Activated CD8-positive, alpha-beta T cell treated with anti-CD3 and anti-CD28 coated beads for 36 hours (primary cell): Measurements from ENCODE around the gene HSPA1L. TPM values are rescaled to one million over a fixed set of nuclear protein-coding genes. Genes with fewer than 3 reads are reported as not detected.

ENCODE experiments used
- ATAC-seq: fragments of 200-7000 bp; cut with Tn5 transposase; one replicate; pipeline ENCODE4 v1.10.0; 2021; ENCODE audit warnings: mild to moderate bottlenecking, moderate library complexity
- CTCF ChIA-PET: fragments of 350-600 bp; sonication (Branson Sonifier 250); formaldehyde crosslinking; loops from one replicate; lab custom pipeline; 2021; ENCODE audit warnings: antibody characterized with exemption; lab: Charles Lee
- POLR2A ChIA-PET: fragments of 350-600 bp; sonication (Branson Sonifier 250); formaldehyde crosslinking; loops from one replicate; lab custom pipeline; 2021; ENCODE audit warnings: antibody characterized with exemption; lab: Charles Lee
- DNase-seq: peaks from one replicate; pipeline ENCODE4 v3.0.0-alpha.2; 2020
- H3K27ac Mint-ChIP-seq: one replicate; pipeline ENCODE4 v1.8.0; 2021; ENCODE audit warnings: mild to moderate bottlenecking, mixed read lengths
- H3K27me3 Mint-ChIP-seq: one replicate; pipeline ENCODE4 v1.8.0; 2021; ENCODE audit warnings: mixed read lengths
- H3K36me3 Mint-ChIP-seq: one replicate; pipeline ENCODE4 v1.8.0; 2021; ENCODE audit warnings: low read depth, mixed read lengths
- H3K4me1 Mint-ChIP-seq: one replicate; pipeline ENCODE4 v1.8.0; 2021; ENCODE audit warnings: low read depth, mixed read lengths
- H3K4me3 Mint-ChIP-seq: one replicate; pipeline ENCODE4 v1.8.0; 2021; ENCODE audit warnings: mild to moderate bottlenecking, moderate library complexity, mixed read lengths
- H3K9me3 Mint-ChIP-seq: one replicate; pipeline ENCODE4 v1.8.0; 2021; ENCODE audit warnings: mixed read lengths
- intact Hi-C: fragments of 100-400 bp; cut with micrococcal nuclease; formaldehyde crosslinking; loops from one replicate; pipeline ENCODE4 v1.10.0; 2022
- total RNA-seq, 2 experiments: library from RNA; stranded (reverse); gene quantifications; one replicate each; pipeline ENCODE4 v1.2.3, GENCODE V29; 2021
- TF ChIP-seq, protein P1 (sequence below): fragments of 200-600 bp; IDR thresholded peaks from one replicate; pipeline ENCODE4 v1.8.0; 2022; ENCODE audit warnings: antibody characterized with exemption, mild to moderate bottlenecking

HSPA1L gene
- total RNA-seq, 2 experiments from 2014 or later, result 1.7 to 2.0 TPM

GRCh38 chr6:31778193-31778592, 36.9 kb downstream of the HSPA1L start:
- TF ChIP-seq, protein P1, sequence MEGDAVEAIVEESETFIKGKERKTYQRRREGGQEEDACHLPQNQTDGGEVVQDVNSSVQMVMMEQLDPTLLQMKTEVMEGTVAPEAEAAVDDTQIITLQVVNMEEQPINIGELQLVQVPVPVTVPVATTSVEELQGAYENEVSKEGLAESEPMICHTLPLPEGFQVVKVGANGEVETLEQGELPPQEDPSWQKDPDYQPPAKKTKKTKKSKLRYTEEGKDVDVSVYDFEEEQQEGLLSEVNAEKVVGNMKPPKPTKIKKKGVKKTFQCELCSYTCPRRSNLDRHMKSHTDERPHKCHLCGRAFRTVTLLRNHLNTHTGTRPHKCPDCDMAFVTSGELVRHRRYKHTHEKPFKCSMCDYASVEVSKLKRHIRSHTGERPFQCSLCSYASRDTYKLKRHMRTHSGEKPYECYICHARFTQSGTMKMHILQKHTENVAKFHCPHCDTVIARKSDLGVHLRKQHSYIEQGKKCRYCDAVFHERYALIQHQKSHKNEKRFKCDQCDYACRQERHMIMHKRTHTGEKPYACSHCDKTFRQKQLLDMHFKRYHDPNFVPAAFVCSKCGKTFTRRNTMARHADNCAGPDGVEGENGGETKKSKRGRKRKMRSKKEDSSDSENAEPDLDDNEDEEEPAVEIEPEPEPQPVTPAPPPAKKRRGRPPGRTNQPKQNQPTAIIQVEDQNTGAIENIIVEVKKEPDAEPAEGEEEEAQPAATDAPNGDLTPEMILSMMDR, result no peak
- no peak overlapping the region for H3K4me3 Mint-ChIP-seq
- H3K9me3 Mint-ChIP-seq, result no peaks in the 10 kb centered on the region
- H3K36me3 Mint-ChIP-seq, result peaks cover 33% of the 10 kb centered on the region
- intact Hi-C loops, result no loop called here
- ATAC-seq (no peak), DNase-seq (no peak)
- no peaks in the 10 kb centered on the region for H3K27me3 Mint-ChIP-seq
- no peak overlapping the region for H3K27ac Mint-ChIP-seq
- CTCF ChIA-PET, result interaction anchor here (1.3 to 5.5 kb wide), 3 partner anchors 9 to 29 kb away, joined by 4 to 34 read pairs (median 26); partner anchors contain the start of gene LSM2
- POLR2A ChIA-PET, result interaction anchor here (0.8 to 1.7 kb wide), 7 partner anchors 12 to 236 kb away, joined by 3 to 5 read pairs (median 4); partner anchors contain the start of genes DDX39B, MSH5 and VARS1
- peaks cover 30% of the 10 kb centered on the region for H3K4me1 Mint-ChIP-seq

DNA sequence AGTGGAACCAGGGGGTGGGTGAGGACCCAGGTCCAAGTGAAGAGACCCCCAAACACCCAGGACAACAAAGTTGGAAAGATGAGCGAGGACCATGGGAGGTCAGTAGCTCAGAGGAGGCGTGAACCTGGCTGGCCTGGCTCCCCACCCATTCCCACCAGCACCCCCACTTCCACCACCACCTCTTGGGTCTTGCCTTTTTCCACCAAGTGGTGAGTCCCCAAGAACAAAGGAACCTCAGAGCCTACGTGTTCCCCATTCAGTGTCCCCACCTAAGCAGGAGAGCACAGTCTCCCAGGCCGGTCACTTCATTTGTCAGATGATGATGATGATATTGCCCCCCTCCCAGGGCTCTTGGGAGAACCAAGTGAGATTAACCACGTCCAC, 37.4 kb downstream of the HSPA1L start:
- H3K27me3 Mint-ChIP-seq, result no peaks in the 10 kb centered on the region
- H3K4me3 Mint-ChIP-seq, result peak overlapping the region; percentile 15
- CTCF ChIA-PET, result interaction anchor here (0.7 to 5.5 kb wide), 4 partner anchors 8 to 38 kb away, joined by 3 to 34 read pairs (median 15); partner anchors contain the start of genes LSM2 and MSH5
- H3K27ac Mint-ChIP-seq, result peak overlapping the region; percentile 73
- peaks cover 33% of the 10 kb centered on the region for H3K4me1 Mint-ChIP-seq
- DNase-seq, result no peak
- POLR2A ChIA-PET, result interaction anchor here (0.6 to 1.7 kb wide), 9 partner anchors 12 to 236 kb away, joined by 3 to 5 read pairs (median 3); partner anchors contain the start of genes DDX39B, LSM2, LTB and MSH5
- no peaks in the 10 kb centered on the region for H3K9me3 Mint-ChIP-seq
- TF ChIP-seq, protein P1, result no peak
- H3K36me3 Mint-ChIP-seq, result peaks cover 29% of the 10 kb centered on the region
- intact Hi-C loops, result no loop called here
- ATAC-seq, result no peak

- Mint-ChIP-seq H3K4me1 (peaks cover 36% of the 10 kb centered on the region), H3K27me3 (no peaks in the 10 kb centered on the region), H3K4me3 (peak within 1 kb of the TSS; percentile 15), H3K27ac (peak within 1 kb of the TSS; percentile 73), H3K36me3 (peaks cover 25% of the 10 kb centered on the region), H3K9me3 (no peaks in the 10 kb centered on the region)
- ATAC-seq (peak; percentile 96), DNase-seq (peak; percentile 95)
- intact Hi-C loops, result no loop called here
- ChIA-PET CTCF (interaction anchor here (0.7 to 5.5 kb wide), 4 partner anchors 8 to 37 kb away, joined by 3 to 34 read pairs (median 15); partner anchors contain the start of genes LSM2 and MSH5), POLR2A (interaction anchor here (0.6 to 1.7 kb wide), 9 partner anchors 11 to 235 kb away, joined by 3 to 5 read pairs (median 3); partner anchors contain the start of genes DDX39B, LSM2, LTB and MSH5)
- TF ChIP-seq, protein P1, result no peak
Observed at GRCh38 chr6:31776989-31777666, 38.0 kb downstream of the HSPA1L start, which contains the start of gene VWA7. VWA7 (minus strand) TSS chr6:31777328; CDS start chr6:31776779, 549 bp downstream.

DNA sequence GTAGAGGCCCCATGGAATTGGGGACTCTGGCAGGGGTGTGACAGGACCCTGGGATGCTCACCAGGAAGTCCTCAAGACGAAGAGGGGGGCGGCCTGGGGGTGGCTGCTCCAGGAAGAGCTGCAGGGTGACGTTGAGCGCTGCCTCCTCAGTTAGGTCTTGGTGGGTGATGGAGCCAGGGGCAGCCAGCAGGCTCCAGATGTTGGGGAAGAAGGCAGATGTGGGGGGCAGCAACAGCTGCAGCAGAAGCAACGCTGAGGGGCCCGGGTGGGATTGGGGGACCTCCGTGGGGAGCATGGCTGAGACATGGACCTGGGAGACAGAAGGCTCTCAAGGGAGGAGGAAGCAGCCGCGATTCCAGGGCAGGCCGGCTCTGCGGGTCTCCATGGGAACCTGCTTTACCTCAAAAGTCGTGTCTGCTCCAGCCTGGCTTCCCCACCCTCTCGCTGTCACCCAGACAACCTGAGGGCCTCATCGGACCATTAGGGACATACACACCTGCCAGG, 38.5 kb downstream of the HSPA1L start:
- intact Hi-C loops, result no loop called here
- DNase-seq, result no peak
- Mint-ChIP-seq H3K27me3 (no peaks in the 10 kb centered on the region), H3K9me3 (no peaks in the 10 kb centered on the region), H3K4me1 (peaks cover 38% of the 10 kb centered on the region), H3K36me3 (peaks cover 21% of the 10 kb centered on the region), H3K4me3 (peak overlapping the region; percentile 7), H3K27ac (peak overlapping the region; percentile 73)
- POLR2A ChIA-PET, result interaction anchor here (1.6 to 1.7 kb wide), 2 partner anchors 11 to 194 kb away, joined by 3 to 5 read pairs; partner anchors contain the start of gene LTB
- CTCF ChIA-PET, result interaction anchor here (5.5 kb wide), 1 partner anchor 14 kb away, joined by 34 read pairs; no protein-coding TSS in a partner anchor
- ATAC-seq, result peak; percentile 21
- TF ChIP-seq, protein P1, result no peak
